Astrocyte (in vitro differentiated cells and primary cell): ENCODE results near the gene SNAPIN. TPM values are rescaled to one million over a fixed set of nuclear protein-coding genes. Genes with fewer than 3 reads are reported as not detected.

Experiments
- microRNA-seq: library from miRNA; unstranded; fragments of <30 nt; microRNA quantifications from one replicate; pipeline ENCODE4 v1.2.0, GENCODE V29; 2020
- total RNA-seq: library from RNA; stranded (reverse); gene quantifications from 2 replicates; pipeline ENCODE4 v1.2.1, GENCODE V29; 2021

Gene SNAPIN
- total RNA-seq, 1 donor from 2014 or later: 31.3 TPM

Small RNA genes lying within 50 kb of the gene (microRNA-seq; reads per million reads assigned to microRNA genes)
- not detected for gene MIR8083

Other genes with a start within 250 kb of the SNAPIN start
- not detected in 2 replicates for gene S100A7A, start 242.2 kb upstream of the SNAPIN start, total RNA-seq
- gene S100A7, start 198.1 kb upstream of the SNAPIN start, total RNA-seq: not detected in 2 replicates
- 74.4 and 125 TPM in 2 replicates for gene S100A6, start 122.7 kb upstream of the SNAPIN start, total RNA-seq
- 0.39 TPM in 1 of 2 replicates, not detected in the other for gene S100A5, start 117.8 kb upstream of the SNAPIN start, total RNA-seq
- 58.5 and 69.3 TPM in 2 replicates for gene S100A4, start 112.9 kb upstream of the SNAPIN start, total RNA-seq
- 12.8 and 14.6 TPM in 2 replicates for gene S100A3, start 109.4 kb upstream of the SNAPIN start, total RNA-seq
- gene S100A2, start 92.9 kb upstream of the SNAPIN start, total RNA-seq: 3.0 and 3.8 TPM in 2 replicates
- gene S100A16, start 45.6 kb upstream of the SNAPIN start, total RNA-seq: 48.8 and 54.4 TPM in 2 replicates
- gene S100A14, start 42.4 kb upstream of the SNAPIN start, total RNA-seq: 0.38 and 0.57 TPM in 2 replicates
- 134 and 172 TPM in 2 replicates for gene S100A13, start 31.2 kb upstream of the SNAPIN start, total RNA-seq
- 1.7 and 4.1 TPM in 2 replicates for gene S100A1, start 30.3 kb upstream of the SNAPIN start, total RNA-seq
- 46.7 and 56.4 TPM in 2 replicates for gene CHTOP, start 24.6 kb upstream of the SNAPIN start, total RNA-seq
- 176 and 185 TPM in 2 replicates for gene ILF2, start 12.3 kb downstream of the SNAPIN start, total RNA-seq
- 0.07 and 0.11 TPM in 2 replicates for gene NPR1, start 20.0 kb downstream of the SNAPIN start, total RNA-seq
- gene INTS3, start 69.3 kb downstream of the SNAPIN start, total RNA-seq: 39.5 and 40.2 TPM in 2 replicates
- gene SLC27A3, start 116.7 kb downstream of the SNAPIN start, total RNA-seq: 5.9 and 8.5 TPM in 2 replicates